Neural progenitor cell (in vitro differentiated cells): ENCODE measurements around the gene SPTBN1. TPM values are rescaled to one million over a fixed set of nuclear protein-coding genes. Genes with fewer than 3 reads are reported as not detected.
A peak's percentile ranks its signal among the peaks of the same experiment; 100 is the strongest.

Experiments
- DNase-seq: peaks from one replicate; pipeline ENCODE4 v3.0.0-alpha.2; 2016; ENCODE audit warnings: low spot score
- H2AFZ ChIP-seq: fragments of 200-600 bp; sonication (generic); replicated peaks from 2 replicates; pipeline ENCODE4 v1.6.1; 2016; ENCODE audit warnings: antibody characterized with exemption
- H3F3A ChIP-seq: fragments of 200-600 bp; sonication (generic); 2 replicates; pipeline ENCODE4 v1.6.1; 2016; ENCODE audit warnings: antibody characterized with exemption, low read depth
- H3K27ac ChIP-seq: fragments of 200-600 bp; sonication (generic); 2 replicates; pipeline ENCODE4 v1.5.1; 2016; ENCODE audit warnings: mild to moderate bottlenecking
- H3K27me3 ChIP-seq: fragments of 200-600 bp; sonication (generic); 2 replicates; pipeline ENCODE4 v1.6.1; 2016; ENCODE audit warnings: mild to moderate bottlenecking, moderate library complexity
- H3K36me3 ChIP-seq: fragments of 200-600 bp; sonication (generic); 2 replicates; pipeline ENCODE4 v1.5.1; 2016
- H3K4me1 ChIP-seq: fragments of 200-600 bp; sonication (generic); 2 replicates; pipeline ENCODE4 v1.6.1; 2016; ENCODE audit warnings: mixed run types
- H3K4me2 ChIP-seq: fragments of 200-600 bp; sonication (generic); 2 replicates; pipeline ENCODE4 v1.6.1; 2016
- H3K4me3 ChIP-seq: fragments of 200-600 bp; sonication (generic); 2 replicates; pipeline ENCODE4 v1.5.1; 2016
- H3K79me2 ChIP-seq: fragments of 200-600 bp; sonication (generic); 2 replicates; pipeline ENCODE4 v1.6.1; 2016; ENCODE audit warnings: low read depth
- H3K9ac ChIP-seq: fragments of 200-600 bp; sonication (generic); 2 replicates; pipeline ENCODE4 v1.6.1; 2016
- H3K9me3 ChIP-seq: fragments of 200-600 bp; sonication (generic); 2 replicates; pipeline ENCODE4 v1.5.1; 2016; ENCODE audit warnings: low read depth
- H4K20me1 ChIP-seq: fragments of 200-600 bp; sonication (generic); 2 replicates; pipeline ENCODE4 v1.6.1; 2016; ENCODE audit warnings: low read depth
- H3K27ac Mint-ChIP-seq: 3 replicates; pipeline ENCODE4 v1.8.0; 2021; ENCODE audit warnings: mixed read lengths
- H3K27me3 Mint-ChIP-seq: 2 replicates; pipeline ENCODE4 v1.8.0; 2022; ENCODE audit warnings: low read depth, mild to moderate bottlenecking, inconsistent platforms, moderate library complexity, mixed read lengths; ENCODE audit not compliant: insufficient read depth
- H3K36me3 Mint-ChIP-seq: 3 replicates; pipeline ENCODE4 v1.8.0; 2021; ENCODE audit warnings: mixed read lengths
- H3K4me1 Mint-ChIP-seq: 3 replicates; pipeline ENCODE4 v1.8.0; 2021; ENCODE audit warnings: mixed read lengths
- H3K4me3 Mint-ChIP-seq: 3 replicates; pipeline ENCODE4 v1.8.0; 2021; ENCODE audit warnings: mild to moderate bottlenecking, moderate library complexity, mixed read lengths
- H3K9me3 Mint-ChIP-seq: 3 replicates; pipeline ENCODE4 v1.8.0; 2020; ENCODE audit warnings: mixed read lengths
- CTCF ChIP-seq: fragments of 200-600 bp; sonication (generic); IDR thresholded peaks from 2 replicates; pipeline ENCODE4 v1.5.1; 2017; ENCODE audit warnings: antibody characterized with exemption, mild to moderate bottlenecking
- EZH2 ChIP-seq: fragments of 200-600 bp; sonication (generic); IDR thresholded peaks from 2 replicates; pipeline ENCODE4 v1.6.1; 2017; ENCODE audit warnings: antibody characterized with exemption, mild to moderate bottlenecking, moderate library complexity
- EZH2phosphoT487 ChIP-seq: fragments of 200-600 bp; sonication (generic); IDR thresholded peaks from 2 replicates; pipeline ENCODE4 v1.6.1; 2017; ENCODE audit warnings: antibody characterized with exemption
- total RNA-seq: library from RNA; depleted of rRNA; stranded (reverse); fragments of >200 nt; gene quantifications from 2 replicates; pipeline ENCODE4 v1.2.3, GENCODE V29; 2015; ENCODE audit warnings: low replicate concordance

Gene SPTBN1
- total RNA-seq, 1 donor from 2014 or later = 94.2 TPM

- no peak overlapping the region for H3K4me2 ChIP-seq
- H3K27ac ChIP-seq = no peak overlapping the region
- Mint-ChIP-seq H3K4me3 (peak overlapping the region; percentile 33), H3K27ac (no peak overlapping the region), H3K27me3 (no peaks in the 10 kb centered on the region), H3K4me1 (peaks cover 9% of the 10 kb centered on the region), H3K36me3 (no peaks in the 10 kb centered on the region), H3K9me3 (no peaks in the 10 kb centered on the region)
- H3K36me3 ChIP-seq = no peaks in the 10 kb centered on the region
- peaks cover 8% of the 10 kb centered on the region for H4K20me1 ChIP-seq
- peaks cover 19% of the 10 kb centered on the region for H3K4me1 ChIP-seq
- H3K4me3 ChIP-seq = no peak overlapping the region
- H3K9me3 ChIP-seq = no peaks in the 10 kb centered on the region
- H3F3A ChIP-seq = no peaks in the 10 kb centered on the region
- no peaks in the 10 kb centered on the region for H3K27me3 ChIP-seq
- H3K9ac ChIP-seq = no peak overlapping the region
- no peak for DNase-seq
- no peak for TF ChIP-seq CTCF
- no peak for TF ChIP-seq EZH2
- TF ChIP-seq EZH2phosphoT487 = no peak
- no peaks in the 10 kb centered on the region for H3K79me2 ChIP-seq
- no peak overlapping the region for H2AFZ ChIP-seq
Measured at GRCh38 chr2:54523324-54523959, 67.3 kb downstream of the SPTBN1 start.

DNA sequence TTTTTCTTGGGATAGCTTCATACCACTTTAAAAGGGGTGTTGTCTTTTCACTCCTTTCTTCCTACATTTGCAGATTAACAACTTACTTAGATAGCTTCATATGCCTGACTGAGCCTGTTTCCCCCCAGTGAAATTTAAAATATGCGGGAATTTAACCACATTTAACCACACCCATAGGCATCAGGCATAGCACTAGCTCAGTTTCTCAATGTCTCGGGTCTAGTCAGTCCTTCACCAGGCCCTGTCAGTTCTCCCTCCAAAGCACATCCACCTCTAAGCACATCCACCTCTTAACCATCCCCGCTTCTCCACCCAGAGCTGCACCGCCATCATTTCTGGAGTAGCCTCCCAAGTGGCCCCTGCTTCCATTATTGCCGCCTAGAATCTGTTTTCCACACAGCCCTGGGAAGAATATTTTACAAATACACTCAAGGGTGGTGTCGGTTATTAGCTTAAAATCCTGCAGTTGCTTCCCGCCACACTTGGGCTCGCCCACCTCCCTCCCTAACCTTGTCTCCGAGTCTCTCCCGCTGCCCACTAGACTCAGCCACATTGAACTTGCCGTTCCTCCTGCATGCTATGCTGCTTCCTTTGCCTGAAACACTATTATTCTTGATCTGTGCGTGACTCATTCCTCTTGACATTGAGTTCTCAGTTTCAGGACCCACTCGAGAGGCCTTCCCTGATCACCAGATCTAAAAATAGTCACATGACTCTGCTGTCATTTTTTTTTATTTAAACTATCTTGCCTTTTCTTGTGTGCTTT, 68.3 kb downstream of the SPTBN1 start:
- Histone ChIP-seq H3K4me2 (no peak overlapping the region), H3K9ac (no peak overlapping the region), H3K27me3 (no peaks in the 10 kb centered on the region), H3F3A (no peaks in the 10 kb centered on the region), H2AFZ (no peak overlapping the region), H3K9me3 (no peaks in the 10 kb centered on the region), H3K4me3 (no peak overlapping the region), H3K79me2 (no peaks in the 10 kb centered on the region), H3K36me3 (no peaks in the 10 kb centered on the region), H3K27ac (no peak overlapping the region), H3K4me1 (peaks cover 12% of the 10 kb centered on the region), H4K20me1 (peaks cover 5% of the 10 kb centered on the region)
- Mint-ChIP-seq H3K27me3 (no peaks in the 10 kb centered on the region), H3K4me3 (no peak overlapping the region), H3K9me3 (no peaks in the 10 kb centered on the region), H3K4me1 (peaks cover 9% of the 10 kb centered on the region), H3K36me3 (peaks cover 6% of the 10 kb centered on the region), H3K27ac (no peak overlapping the region)
- no peak for DNase-seq
- TF ChIP-seq EZH2 = no peak
- TF ChIP-seq CTCF = no peak
- TF ChIP-seq EZH2phosphoT487 = no peak

DNA sequence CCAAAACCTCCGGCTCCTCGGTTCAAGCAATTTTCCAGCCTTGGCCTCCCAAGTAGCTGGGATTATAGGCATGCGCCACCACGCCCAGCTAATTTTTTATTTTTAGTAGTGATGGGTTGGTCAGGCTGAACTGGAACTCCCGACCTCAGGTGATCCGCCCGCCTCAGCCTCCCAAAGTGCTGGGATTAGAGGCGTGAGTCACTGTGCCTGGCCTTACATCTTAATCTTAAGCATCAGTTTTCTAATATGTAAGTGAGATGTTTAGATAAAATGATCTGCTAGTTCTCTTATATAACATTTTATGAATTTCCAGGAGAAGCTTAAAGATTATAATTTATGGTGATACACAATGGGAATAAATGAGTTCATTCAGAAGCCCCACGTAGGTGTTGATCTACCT, 69.2 kb downstream of the SPTBN1 start:
- Histone ChIP-seq H4K20me1 (no peaks in the 10 kb centered on the region), H3K4me1 (peaks cover 3% of the 10 kb centered on the region), H3K36me3 (no peaks in the 10 kb centered on the region), H2AFZ (no peak overlapping the region), H3K27ac (no peak overlapping the region), H3K79me2 (no peaks in the 10 kb centered on the region), H3K9ac (no peak overlapping the region), H3K4me2 (no peak overlapping the region), H3K4me3 (no peak overlapping the region), H3K9me3 (no peaks in the 10 kb centered on the region), H3F3A (no peaks in the 10 kb centered on the region), H3K27me3 (no peaks in the 10 kb centered on the region)
- peaks cover 7% of the 10 kb centered on the region for H3K36me3 Mint-ChIP-seq
- no peaks in the 10 kb centered on the region for H3K27me3 Mint-ChIP-seq
- H3K27ac Mint-ChIP-seq = no peak overlapping the region
- H3K4me3 Mint-ChIP-seq = no peak overlapping the region
- peaks cover 6% of the 10 kb centered on the region for H3K4me1 Mint-ChIP-seq
- TF ChIP-seq EZH2phosphoT487 (no peak), EZH2 (no peak), CTCF (no peak)
- no peak for DNase-seq
- H3K9me3 Mint-ChIP-seq = no peaks in the 10 kb centered on the region
